ENCODE data around the gene PCBP2. TPM values are rescaled to one million over a fixed set of nuclear protein-coding genes. Genes with fewer than 3 reads are reported as not detected.

The PCBP2 gene
- total RNA-seq, 2 experiments from 2014 or later: 738 to 756 TPM

DNA sequence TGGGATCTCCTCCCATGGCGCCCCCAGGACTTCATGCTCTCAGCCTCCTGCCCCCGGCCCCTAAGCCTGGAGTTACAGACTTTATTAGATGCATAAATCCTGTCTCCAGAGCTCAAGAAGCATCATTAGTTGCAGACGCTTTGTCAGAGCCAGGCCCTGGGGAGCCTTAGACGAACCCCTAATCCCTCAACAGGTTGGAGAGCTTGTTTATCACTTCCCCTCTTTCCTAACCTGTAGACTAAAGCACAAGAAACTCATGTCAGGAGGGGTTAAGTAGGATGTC is 55.6 kb downstream of the PCBP2 start:
- H3K9me3 Mint-ChIP-seq: no peaks in the 10 kb centered on the region
- POLR2A ChIA-PET: interaction anchor here (1.0 to 8.1 kb wide), 4 partner anchors 7 to 75 kb away, joined by 3 to 44 read pairs (median 6); partner anchors contain the start of genes MAP3K12 and TARBP2
- H3K4me1 Mint-ChIP-seq: peaks cover 16% of the 10 kb centered on the region

DNA sequence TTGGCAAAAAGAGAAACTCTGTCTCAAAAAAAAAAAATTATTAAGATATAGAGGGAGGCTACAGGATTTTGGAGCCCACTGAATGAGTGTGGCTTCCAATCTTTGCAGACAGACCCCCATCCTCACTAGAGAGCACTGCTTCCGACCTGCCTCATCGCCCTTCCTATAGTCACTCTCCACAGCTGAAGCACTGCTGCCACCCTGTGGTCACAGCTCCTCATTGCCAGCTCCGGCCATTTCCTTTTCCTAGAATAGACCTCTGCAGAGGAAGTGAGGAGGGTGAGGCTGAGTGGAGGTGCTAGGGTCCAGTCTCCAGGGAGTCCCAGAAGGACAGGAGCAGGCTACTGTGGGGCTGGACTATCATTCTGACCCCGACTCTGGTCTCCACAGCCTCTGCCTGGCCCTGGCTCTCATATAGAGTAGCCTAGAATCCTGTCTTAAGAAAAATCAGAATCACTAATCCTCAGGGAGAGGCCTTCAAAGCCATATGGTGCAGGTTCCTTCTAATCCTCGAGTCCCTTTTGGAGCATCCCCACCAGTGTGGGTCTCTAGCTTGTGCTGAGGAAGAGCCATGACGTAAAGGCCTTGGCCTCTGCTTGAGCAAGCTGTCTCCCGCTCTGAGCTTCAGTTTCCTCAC is 56.8 kb downstream of the PCBP2 start:
- H3K27me3 Mint-ChIP-seq: no peaks in the 10 kb centered on the region
- H3K9me3 Mint-ChIP-seq: no peaks in the 10 kb centered on the region
- H3K4me1 Mint-ChIP-seq: peaks cover 14% of the 10 kb centered on the region
- DNase-seq: peak; percentile 88
- CTCF ChIA-PET: interaction anchor here (0.6 to 6.0 kb wide), 47 partner anchors 10 to 824 kb away, joined by 3 to 54 read pairs (median 5); partner anchors contain the start of genes AAAS, ATP5MC2, MAP3K12 and SP1
- peaks cover 19% of the 10 kb centered on the region for H3K36me3 Mint-ChIP-seq (ENCODE audit: low read depth)
- H3K27ac Mint-ChIP-seq: peak overlapping the region; percentile 62
- H3K4me3 Mint-ChIP-seq: no peak overlapping the region
- POLR2A ChIA-PET: interaction anchor here (0.6 to 8.1 kb wide), 10 partner anchors 8 to 916 kb away, joined by 3 to 44 read pairs (median 4); partner anchors contain the start of genes MAP3K12 and TARBP2

More for the DNA sequence above, 55.6 kb downstream of the PCBP2 start:
- Mint-ChIP-seq H3K27me3 (no peaks in the 10 kb centered on the region), H3K4me3 (no peak overlapping the region), H3K36me3 (ENCODE audit: low read depth) (peaks cover 17% of the 10 kb centered on the region), H3K27ac (no peak overlapping the region)
- DNase-seq: no peak
- CTCF ChIA-PET: interaction anchor here (1.1 to 6.0 kb wide), 7 partner anchors 8 to 219 kb away, joined by 4 to 54 read pairs (median 10); partner anchors contain the start of genes MAP3K12 and TARBP2

DNA sequence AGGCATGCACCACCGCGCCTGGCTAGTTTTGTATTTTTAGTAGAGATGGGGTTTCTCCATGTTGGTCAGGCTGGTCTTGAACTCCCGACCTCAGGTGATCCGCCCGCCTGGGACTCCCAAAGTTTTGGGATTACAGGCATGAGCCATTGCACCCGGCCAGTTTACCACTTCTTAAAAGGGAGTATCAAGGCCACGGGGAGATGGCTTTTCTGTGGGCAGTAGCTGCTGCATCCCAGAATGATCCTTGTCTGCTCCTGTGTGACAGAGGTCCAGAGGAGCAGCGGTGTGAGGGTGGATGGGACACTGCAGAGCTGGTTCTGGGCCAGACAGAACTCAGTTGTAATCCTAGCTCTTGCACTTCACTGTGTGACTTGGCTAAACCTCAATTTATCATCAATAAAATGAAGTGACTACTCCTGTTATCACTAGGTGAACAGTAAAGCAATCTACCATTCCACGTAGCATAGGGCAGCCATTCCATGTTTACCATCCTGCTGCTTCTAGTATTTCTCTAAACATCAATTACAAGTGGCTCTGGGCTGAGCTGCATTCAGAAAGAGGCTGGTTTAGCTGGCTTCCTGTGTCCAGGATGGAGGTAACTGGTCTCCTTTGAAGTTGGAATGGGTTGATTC is 58.4 kb downstream of the PCBP2 start:
- no peak for DNase-seq
- POLR2A ChIA-PET: interaction anchor here (1.6 to 8.1 kb wide), 3 partner anchors 10 to 165 kb away, joined by 4 to 44 read pairs (median 5); partner anchors contain the start of genes ATP5MC2, MAP3K12 and TARBP2

DNA sequence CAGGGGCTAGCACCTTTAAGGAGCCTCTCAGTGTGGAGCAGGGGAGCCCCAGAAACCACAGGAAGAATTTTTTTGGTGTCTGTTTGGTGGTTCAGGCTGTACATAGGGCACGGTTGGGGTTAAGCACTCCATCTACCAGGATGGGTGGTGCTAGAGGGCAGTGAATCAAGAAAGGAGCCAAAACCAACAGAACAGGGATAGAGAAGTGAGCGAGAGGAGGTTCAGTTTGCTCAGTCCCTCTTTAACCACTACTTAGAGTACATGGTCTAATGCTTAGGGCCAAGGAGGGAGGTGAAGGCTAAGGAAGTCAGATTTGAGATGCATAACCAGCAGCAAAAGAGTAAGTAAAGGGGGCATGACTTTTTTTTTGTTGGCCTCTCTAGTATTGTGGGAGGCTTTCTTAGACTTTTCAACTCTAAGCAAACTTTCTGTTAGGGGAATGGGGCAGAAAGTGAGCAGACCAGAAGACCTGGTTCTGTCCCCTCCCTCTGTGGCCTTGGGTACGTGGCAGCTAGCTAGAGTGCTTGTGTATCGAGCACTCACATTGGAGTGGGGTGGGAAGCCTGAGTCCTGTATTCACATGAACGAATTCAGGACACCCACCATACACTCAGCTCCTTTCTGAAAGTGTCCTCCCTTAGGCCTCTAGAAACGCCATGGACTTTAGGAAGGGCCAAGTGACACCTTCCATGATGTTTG is 62.0 kb downstream of the PCBP2 start:
- no peak for DNase-seq
- Mint-ChIP-seq H3K27ac (no peak overlapping the region), H3K9me3 (no peaks in the 10 kb centered on the region), H3K36me3 (ENCODE audit: low read depth) (peaks cover 23% of the 10 kb centered on the region), H3K4me1 (peaks cover 8% of the 10 kb centered on the region), H3K4me3 (no peak overlapping the region), H3K27me3 (no peaks in the 10 kb centered on the region)
- CTCF ChIA-PET: interaction anchor here (6.0 kb wide), 1 partner anchor 15 kb away, joined by 47 read pairs; the partner anchor contains the start of genes MAP3K12 and TARBP2
- POLR2A ChIA-PET: interaction anchor here (8.1 kb wide), 1 partner anchor 13 kb away, joined by 44 read pairs; the partner anchor contains the start of genes MAP3K12 and TARBP2

More for the DNA sequence above, 58.4 kb downstream of the PCBP2 start:
- CTCF ChIA-PET: interaction anchor here (1.1 to 6.0 kb wide), 6 partner anchors 11 to 189 kb away, joined by 3 to 54 read pairs (median 10); partner anchors contain the start of genes AAAS, MAP3K12 and TARBP2
- Mint-ChIP-seq H3K27ac (no peak overlapping the region), H3K27me3 (no peaks in the 10 kb centered on the region), H3K4me3 (no peak overlapping the region), H3K4me1 (peaks cover 16% of the 10 kb centered on the region), H3K9me3 (no peaks in the 10 kb centered on the region), H3K36me3 (ENCODE audit: low read depth) (peaks cover 19% of the 10 kb centered on the region)

DNA sequence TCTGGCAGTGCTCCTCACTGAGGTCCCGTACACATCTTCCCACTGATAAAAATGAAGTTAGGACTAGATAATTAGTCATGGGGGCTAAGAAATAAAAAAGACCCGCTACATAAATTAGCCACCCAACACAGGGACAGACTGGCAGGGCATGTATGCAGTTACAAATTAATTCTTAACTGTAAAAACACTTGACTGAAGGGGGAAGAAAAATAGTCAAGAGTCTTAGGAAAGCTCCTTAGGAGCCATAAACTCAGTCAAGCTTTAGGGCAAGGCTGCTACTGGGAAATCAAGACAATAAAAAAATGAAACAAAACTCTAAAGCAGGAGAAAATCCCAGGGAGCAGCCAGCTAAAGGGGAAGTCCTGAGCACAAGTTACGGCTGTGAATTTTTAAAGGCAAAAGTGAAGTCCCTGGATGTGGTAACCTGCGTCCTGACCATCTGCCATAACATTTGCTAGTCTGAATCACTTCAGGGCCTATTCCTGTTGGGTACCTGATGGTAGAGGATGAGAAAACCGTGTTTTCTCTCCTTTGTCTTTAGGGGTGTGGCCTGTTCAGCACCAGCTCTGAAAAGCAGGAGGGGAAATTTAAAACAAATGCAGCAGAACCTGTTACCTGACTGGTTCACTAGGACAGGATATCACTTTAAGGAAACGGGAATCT is 62.9 kb downstream of the PCBP2 start:
- Mint-ChIP-seq H3K4me3 (no peak overlapping the region), H3K4me1 (peaks cover 4% of the 10 kb centered on the region), H3K36me3 (ENCODE audit: low read depth) (peaks cover 26% of the 10 kb centered on the region), H3K9me3 (no peaks in the 10 kb centered on the region), H3K27ac (no peak overlapping the region), H3K27me3 (no peaks in the 10 kb centered on the region)
- DNase-seq: no peak
- POLR2A ChIA-PET: interaction anchor here (8.1 kb wide), 1 partner anchor 14 kb away, joined by 44 read pairs; the partner anchor contains the start of genes MAP3K12 and TARBP2
- CTCF ChIA-PET: interaction anchor here (1.1 kb wide), 1 partner anchor 163 kb away, joined by 3 read pairs; no protein-coding TSS in a partner anchor

DNA sequence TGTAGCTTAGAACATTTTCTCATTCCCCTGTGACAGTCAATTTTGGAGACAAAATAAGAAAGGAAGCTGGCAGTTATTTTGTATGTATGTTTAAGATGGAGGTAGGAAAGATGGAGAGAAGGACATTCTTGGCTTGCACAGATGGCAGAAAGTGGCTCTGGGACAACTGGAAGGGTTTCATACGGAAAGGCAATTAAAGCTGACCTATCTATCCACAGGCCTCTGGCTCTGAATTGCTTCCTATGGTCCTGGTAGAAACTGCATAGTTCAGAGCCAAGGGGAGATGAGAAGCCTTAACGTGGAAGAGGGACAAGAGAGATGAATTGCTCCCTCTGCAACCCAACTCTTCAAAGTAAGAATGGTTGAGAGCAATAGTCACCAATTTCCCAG is 63.4 kb downstream of the PCBP2 start:
- H3K27me3 Mint-ChIP-seq: no peaks in the 10 kb centered on the region

DNA sequence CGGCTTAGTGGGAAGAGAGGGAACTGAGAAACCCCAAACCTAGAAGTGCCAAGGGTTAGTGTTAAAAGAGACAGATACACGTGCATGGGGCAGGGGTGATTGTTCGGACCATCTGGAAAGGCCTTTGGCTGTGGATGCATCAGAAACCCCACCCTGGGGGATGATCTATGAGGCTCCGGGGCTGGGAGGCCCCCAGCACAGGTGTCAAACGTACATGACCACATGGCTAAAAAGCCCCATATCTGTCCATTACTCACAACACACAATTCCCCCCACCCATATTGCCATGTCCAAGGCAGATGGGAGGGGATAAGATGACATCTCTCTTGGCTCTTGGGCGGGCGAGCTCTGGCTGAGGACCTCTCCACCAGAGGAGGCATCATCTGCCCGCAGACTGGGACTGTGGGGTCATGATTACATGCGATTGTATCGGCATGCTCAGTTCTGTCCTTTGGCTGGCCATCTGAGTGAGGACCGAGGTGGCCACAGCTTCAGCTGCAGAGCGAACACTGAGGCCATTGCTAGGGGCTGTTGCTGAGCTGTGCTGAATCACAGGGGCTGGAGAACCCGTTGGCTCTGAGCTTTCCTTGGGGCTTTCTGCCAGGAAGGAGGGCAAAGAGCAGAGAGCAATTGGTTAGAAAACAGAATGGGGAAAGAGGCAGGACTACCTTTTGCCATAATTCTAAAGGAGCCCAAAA is 65.0 kb downstream of the PCBP2 start:
- CTCF ChIA-PET: interaction anchor here (0.9 to 1.9 kb wide), 2 partner anchors 8 to 165 kb away, joined by 3 to 13 read pairs; no protein-coding TSS in a partner anchor

More for the DNA sequence above, 63.4 kb downstream of the PCBP2 start:
- Mint-ChIP-seq H3K9me3 (no peaks in the 10 kb centered on the region), H3K36me3 (ENCODE audit: low read depth) (peaks cover 29% of the 10 kb centered on the region), H3K4me3 (no peak overlapping the region), H3K27ac (no peak overlapping the region), H3K4me1 (peaks cover 4% of the 10 kb centered on the region)
- ChIA-PET POLR2A (interaction anchor here (8.1 kb wide), 1 partner anchor 15 kb away, joined by 44 read pairs; the partner anchor contains the start of genes MAP3K12 and TARBP2), CTCF (interaction anchor here (1.1 kb wide), 1 partner anchor 163 kb away, joined by 3 read pairs; no protein-coding TSS in a partner anchor)
- no peak for DNase-seq

DNA sequence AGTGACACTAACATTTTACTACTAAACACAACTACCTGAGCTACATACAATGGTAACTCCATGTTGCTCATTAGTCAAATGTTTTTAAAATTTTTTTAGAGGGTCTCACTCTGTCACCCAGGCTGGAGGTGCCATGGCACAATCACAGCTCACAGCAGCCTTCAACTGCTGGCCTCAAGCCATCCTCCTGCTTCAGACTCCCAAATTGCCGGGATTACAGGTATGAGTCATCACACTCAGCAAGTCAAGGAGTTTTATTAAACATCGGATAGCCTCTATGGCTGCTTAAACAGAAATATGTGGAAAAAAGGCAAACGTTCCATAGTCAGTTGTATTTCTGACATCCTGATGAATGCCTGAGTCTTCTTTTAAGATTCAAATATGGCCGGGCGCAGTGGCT is 66.5 kb downstream of the PCBP2 start:
- no peaks in the 10 kb centered on the region for H3K9me3 Mint-ChIP-seq
- no peaks in the 10 kb centered on the region for H3K27me3 Mint-ChIP-seq
- DNase-seq: no peak
- POLR2A ChIA-PET: interaction anchor here (0.6 kb wide), 1 partner anchor 18 kb away, joined by 3 read pairs; no protein-coding TSS in a partner anchor
- peaks cover 49% of the 10 kb centered on the region for H3K36me3 Mint-ChIP-seq (ENCODE audit: low read depth)
- H3K4me1 Mint-ChIP-seq: peaks cover 4% of the 10 kb centered on the region
- no peak overlapping the region for H3K4me3 Mint-ChIP-seq
- H3K27ac Mint-ChIP-seq: no peak overlapping the region
- CTCF ChIA-PET: interaction anchor here (0.6 to 1.9 kb wide), 2 partner anchors 10 to 85 kb away, joined by 3 to 13 read pairs; no protein-coding TSS in a partner anchor

More for the DNA sequence above, 65.0 kb downstream of the PCBP2 start:
- Mint-ChIP-seq H3K4me3 (no peak overlapping the region), H3K27me3 (no peaks in the 10 kb centered on the region), H3K27ac (no peak overlapping the region), H3K9me3 (no peaks in the 10 kb centered on the region), H3K4me1 (peaks cover 4% of the 10 kb centered on the region), H3K36me3 (ENCODE audit: low read depth) (peaks cover 39% of the 10 kb centered on the region)
- no peak for DNase-seq
- POLR2A ChIA-PET: no interaction called here

DNA sequence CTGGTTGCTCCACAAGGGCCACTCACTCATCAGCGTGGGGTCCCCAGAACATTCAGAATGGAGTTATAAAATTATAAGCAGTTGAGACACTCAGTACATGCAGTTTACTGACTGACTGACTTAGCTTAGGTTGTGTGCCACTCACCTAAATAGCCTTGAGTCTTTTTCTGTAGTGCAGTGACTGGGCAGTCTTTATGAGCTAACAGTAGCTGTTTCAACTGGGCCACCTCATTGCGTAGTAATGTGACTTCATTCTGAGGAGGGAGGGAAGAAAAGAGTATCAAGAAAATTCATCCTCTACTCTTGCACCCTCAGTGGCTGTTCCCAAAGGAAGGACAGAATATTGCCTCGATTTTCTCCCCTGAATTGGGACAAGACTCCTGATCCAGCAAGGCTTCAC is 71.2 kb downstream of the PCBP2 start:
- H3K9me3 Mint-ChIP-seq: no peaks in the 10 kb centered on the region
- no peaks in the 10 kb centered on the region for H3K27me3 Mint-ChIP-seq
- ChIA-PET POLR2A (no interaction called here), CTCF (interaction anchor here (1.1 to 2.2 kb wide), 2 partner anchors 15 to 20 kb away, joined by 3 to 9 read pairs; no protein-coding TSS in a partner anchor)
- peaks cover 43% of the 10 kb centered on the region for H3K36me3 Mint-ChIP-seq (ENCODE audit: low read depth)
- no peak overlapping the region for H3K27ac Mint-ChIP-seq
- H3K4me3 Mint-ChIP-seq: no peak overlapping the region
- no peak for DNase-seq
- H3K4me1 Mint-ChIP-seq: peaks cover 3% of the 10 kb centered on the region

DNA sequence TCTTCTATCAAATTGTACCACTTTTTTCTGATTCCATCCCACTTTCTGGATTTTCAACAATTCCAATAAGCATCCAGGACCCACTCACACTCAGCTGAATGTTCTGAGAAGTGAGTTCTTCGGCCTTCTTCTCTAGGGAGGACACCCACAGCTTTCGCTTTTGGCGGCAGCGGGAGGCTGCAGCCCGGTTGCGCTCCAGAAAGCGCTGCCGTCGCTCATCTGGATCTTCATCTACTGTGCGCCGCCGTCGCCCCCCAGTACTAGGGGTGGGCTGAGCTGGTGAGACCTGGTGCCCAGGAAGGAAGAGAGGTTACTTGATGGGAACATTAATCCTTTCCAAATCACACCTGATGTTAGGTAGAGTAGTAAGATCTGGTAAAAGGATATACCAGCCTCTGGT is 72.6 kb downstream of the PCBP2 start:
- POLR2A ChIA-PET: interaction anchor here (1.5 kb wide), 1 partner anchor 33 kb away, joined by 3 read pairs; no protein-coding TSS in a partner anchor
- no peak for DNase-seq
- CTCF ChIA-PET: interaction anchor here (2.0 kb wide), 1 partner anchor 16 kb away, joined by 8 read pairs; no protein-coding TSS in a partner anchor
- no peaks in the 10 kb centered on the region for H3K27me3 Mint-ChIP-seq
- no peaks in the 10 kb centered on the region for H3K9me3 Mint-ChIP-seq
- H3K4me1 Mint-ChIP-seq: peaks cover 3% of the 10 kb centered on the region
- H3K27ac Mint-ChIP-seq: no peak overlapping the region
- no peak overlapping the region for H3K4me3 Mint-ChIP-seq
- H3K36me3 Mint-ChIP-seq (ENCODE audit: low read depth): peaks cover 43% of the 10 kb centered on the region

DNA sequence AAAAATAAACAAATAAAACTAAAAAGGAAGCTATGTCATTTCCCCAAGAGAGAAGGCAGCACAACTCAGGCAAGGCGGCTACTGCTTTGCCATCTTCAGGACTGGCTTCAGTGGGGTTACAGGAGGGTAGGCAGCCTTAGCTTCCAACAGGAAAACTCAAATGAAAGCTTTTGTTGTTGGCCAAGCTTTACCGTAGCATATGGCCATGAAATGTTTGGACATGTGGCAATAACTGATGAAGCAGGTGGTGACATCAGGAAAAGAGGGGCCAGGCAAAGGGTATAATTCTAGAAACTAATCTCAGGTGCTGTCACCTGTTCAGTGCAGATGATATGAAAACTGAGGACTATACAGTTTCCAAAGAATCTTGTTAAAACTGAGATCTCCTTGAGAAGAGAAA is 78.2 kb downstream of the PCBP2 start:
- no peaks in the 10 kb centered on the region for H3K9me3 Mint-ChIP-seq
- DNase-seq: no peak
- H3K27me3 Mint-ChIP-seq: no peaks in the 10 kb centered on the region
- H3K27ac Mint-ChIP-seq: no peak overlapping the region
- H3K4me1 Mint-ChIP-seq: no peaks in the 10 kb centered on the region
- H3K36me3 Mint-ChIP-seq (ENCODE audit: low read depth): peaks cover 39% of the 10 kb centered on the region
- CTCF ChIA-PET: interaction anchor here (1.0 to 1.3 kb wide), 2 partner anchors 14 to 21 kb away, joined by 3 to 4 read pairs; no protein-coding TSS in a partner anchor
- POLR2A ChIA-PET: no interaction called here
- H3K4me3 Mint-ChIP-seq: no peak overlapping the region

Data from activated CD4-positive, alpha-beta memory T cell treated with anti-CD3 and anti-CD28 coated beads, Interleukin-2, amount 10 ng/mL, durations not matched to agents 7 days and 5 days (primary cell).